H1 (cell line): ENCODE measurements around the gene PRSS53. TPM values are rescaled to one million over a fixed set of nuclear protein-coding genes. Genes with fewer than 3 reads are reported as not detected.

Experiments
- CTCF ChIA-PET: fragments of 300-600 bp; sonication (Branson Sonifier 250); formaldehyde crosslinking; loops from one replicate; lab custom pipeline; 2021; ENCODE audit not compliant: partially characterized antibody; lab: Charles Lee
- POLR2A ChIA-PET: fragments of 300-600 bp; sonication (Branson Sonifier 250); formaldehyde crosslinking; loops from one replicate; lab custom pipeline; 2021; ENCODE audit warnings: inconsistent platforms; ENCODE audit not compliant: partially characterized antibody; lab: Charles Lee
- DNase-seq, 2 experiments: peaks; one replicate each; pipeline versions ENCODE4 v3.0.0 to v3.0.0-alpha.2; 2010 to 2022; ENCODE audit warnings: low spot score in 2 of 2, low read depth in 1 of 2, mixed read lengths in 1 of 2
- FAIRE-seq: peaks from 2 replicates; lab custom pipeline; 2011; peaks lifted over from hg19 to GRCh38; lab: Jason Lieb, UNC
- H2AFZ ChIP-seq: 2 replicates; pipeline ENCODE4 v1.8.1; 2012; ENCODE audit warnings: low read length, inconsistent platforms
- H2AK5ac ChIP-seq: 2 replicates; pipeline ENCODE4 v1.6.1; 2013; ENCODE audit warnings: low read depth, low read length
- H2BK120ac ChIP-seq: replicated peaks from 2 replicates; pipeline ENCODE3; 2013; ENCODE audit warnings: low read depth, low read length, inconsistent platforms
- H2BK12ac ChIP-seq: 2 replicates; pipeline ENCODE4 v1.6.1; 2013; ENCODE audit warnings: low read depth, low read length
- H2BK15ac ChIP-seq: 2 replicates; pipeline ENCODE4 v1.6.1; 2013; ENCODE audit warnings: low read length
- H2BK20ac ChIP-seq: 2 replicates; pipeline ENCODE4 v1.6.1; 2013; ENCODE audit warnings: low read length
- H2BK5ac ChIP-seq: 2 replicates; pipeline ENCODE4 v1.6.1; 2013; ENCODE audit warnings: low read depth, low read length
- H3K14ac ChIP-seq: 2 replicates; pipeline ENCODE4 v1.6.1; 2013; ENCODE audit warnings: inconsistent platforms; ENCODE audit not compliant: insufficient read length
- H3K18ac ChIP-seq: 2 replicates; pipeline ENCODE4 v1.6.1; 2013; ENCODE audit warnings: low read length; ENCODE audit errors: extremely low read depth
- H3K23ac ChIP-seq: 2 replicates; pipeline ENCODE4 v1.6.1; 2013; ENCODE audit warnings: inconsistent platforms; ENCODE audit not compliant: insufficient read length
- H3K23me2 ChIP-seq: 2 replicates; pipeline ENCODE4 v1.6.1; 2013; ENCODE audit warnings: low read depth, low read length
- H3K27ac ChIP-seq: 2 replicates; pipeline ENCODE4 v1.6.1; 2011; ENCODE audit warnings: low read depth, low read length, inconsistent platforms
- H3K27me3 ChIP-seq, 4 experiments: replicated peaks in 1 of 4; 1 replicate in 1 of 4; 2 replicates in 3 of 4; pipeline versions ENCODE4 v1.6.1 to v1.8.1; 2011 to 2013; ENCODE audit warnings: low read length in 3 of 4, mild to moderate bottlenecking in 3 of 4, inconsistent platforms in 2 of 4, mixed read lengths in 2 of 4, moderate library complexity in 1 of 4; ENCODE audit not compliant: control insufficient read depth in 3 of 4, insufficient read depth in 3 of 4; ENCODE audit errors: extremely low read depth in 1 of 4
- H3K36me3 ChIP-seq, 4 experiments: 2 replicates each; pipeline versions ENCODE4 v1.6.1 to v1.8.1; 2011 to 2013; ENCODE audit warnings: mild to moderate bottlenecking in 4 of 4, low read length in 3 of 4, moderate library complexity in 2 of 4, control low read depth in 1 of 4, inconsistent platforms in 1 of 4; ENCODE audit not compliant: insufficient read depth in 4 of 4, control insufficient read depth in 2 of 4
- H3K4ac ChIP-seq: replicated peaks from 2 replicates; pipeline ENCODE3; 2013; ENCODE audit warnings: low read length, low read depth, mixed read lengths, inconsistent platforms; ENCODE audit not compliant: insufficient read length
- H3K4me1 ChIP-seq, 4 experiments: replicated peaks in 1 of 4; 1 replicate in 1 of 4; 2 replicates in 3 of 4; pipeline versions ENCODE4 v1.6.1 to v1.8.1; 2011 to 2013; ENCODE audit warnings: low read length in 3 of 4, inconsistent platforms in 2 of 4, mixed read lengths in 1 of 4; ENCODE audit not compliant: insufficient read depth in 4 of 4, control insufficient read depth in 3 of 4
- H3K4me2 ChIP-seq, 2 experiments: 2 replicates each; pipeline versions ENCODE4 v1.6.1 to v1.8.1; 2011 to 2013; ENCODE audit warnings: low read depth in 2 of 2, low read length in 2 of 2, control low read depth in 1 of 2, inconsistent platforms in 1 of 2, mild to moderate bottlenecking in 1 of 2; ENCODE audit not compliant: insufficient read depth in 1 of 2
- H3K4me3 ChIP-seq, 4 experiments: fragments of 200-600, 300-600 bp in 1 of 4; sonication (generic), shearing (Covaris generic), sonication (Bioruptor Twin) in 1 of 4; 2 replicates each; pipeline versions ENCODE4 v1.5.1 to v1.8.1; 2011 to 2016; ENCODE audit warnings: low read length in 4 of 4, low read depth in 3 of 4, control low read depth in 2 of 4, inconsistent platforms in 2 of 4, mild to moderate bottlenecking in 2 of 4, mixed read lengths in 1 of 4, moderate library complexity in 1 of 4; ENCODE audit not compliant: insufficient read depth in 2 of 4; ENCODE audit errors: extremely low read depth in 1 of 4
- H3K56ac ChIP-seq: replicated peaks from 2 replicates; pipeline ENCODE3; 2013; ENCODE audit warnings: low read depth, mild to moderate bottlenecking, mixed read lengths, low read length, inconsistent platforms; ENCODE audit not compliant: insufficient read length
- H3K79me1 ChIP-seq: 2 replicates; pipeline ENCODE4 v1.6.1; 2013; ENCODE audit warnings: low read depth, low read length, control low read depth
- H3K79me2 ChIP-seq, 2 experiments: 2 replicates each; pipeline versions ENCODE4 v1.6.1 to v1.8.1; 2012 to 2013; ENCODE audit warnings: low read length in 2 of 2, mild to moderate bottlenecking in 2 of 2, inconsistent platforms in 1 of 2; ENCODE audit not compliant: insufficient read depth in 2 of 2, control insufficient read depth in 1 of 2
- H3K9ac ChIP-seq, 4 experiments: replicated peaks in 1 of 4; 1 replicate in 1 of 4; 2 replicates in 3 of 4; pipeline versions ENCODE4 v1.6.1 to v1.8.1; 2011 to 2013; ENCODE audit warnings: low read depth in 3 of 4, low read length in 3 of 4, control low read depth in 2 of 4, mild to moderate bottlenecking in 2 of 4, moderate library complexity in 2 of 4, inconsistent platforms in 1 of 4; ENCODE audit errors: extremely low read depth in 1 of 4
- H3K9me3 ChIP-seq, 2 experiments: 2 replicates each; pipeline versions ENCODE4 v1.6.1 to v1.8.1; 2012 to 2013; ENCODE audit warnings: mild to moderate bottlenecking in 2 of 2, moderate library complexity in 2 of 2, control low read depth in 1 of 2, inconsistent platforms in 1 of 2, low read depth in 1 of 2, low read length in 1 of 2, mixed read lengths in 1 of 2; ENCODE audit not compliant: insufficient read depth in 2 of 2
- H4K20me1 ChIP-seq, 2 experiments: replicated peaks in 1 of 2; 2 replicates each; pipeline versions ENCODE3 to v1.8.1; 2011 to 2013; ENCODE audit warnings: inconsistent platforms in 2 of 2, low read length in 2 of 2, mild to moderate bottlenecking in 1 of 2; ENCODE audit not compliant: insufficient read depth in 2 of 2, control insufficient read depth in 1 of 2
- H4K5ac ChIP-seq: 2 replicates; pipeline ENCODE4 v1.6.1; 2013; ENCODE audit warnings: low read length, low read depth, mixed read lengths, inconsistent platforms; ENCODE audit not compliant: insufficient read length
- H4K8ac ChIP-seq: 2 replicates; pipeline ENCODE4 v1.8.0; 2013; ENCODE audit warnings: mild to moderate bottlenecking, moderate library complexity, low read length, inconsistent platforms; ENCODE audit not compliant: insufficient read depth; ENCODE audit errors: extremely low read depth
- H4K91ac ChIP-seq: replicated peaks from 2 replicates; pipeline ENCODE3; 2013; ENCODE audit warnings: low read length, mixed read lengths, inconsistent platforms; ENCODE audit not compliant: insufficient read length
- ASH2L ChIP-seq: fragments of 200-600, 300-600 bp; sonication (generic); IDR thresholded peaks from one replicate; pipeline ENCODE4 v1.7.1; 2017; ENCODE audit warnings: low read length
- CHD1 ChIP-seq: IDR thresholded peaks from 2 replicates; pipeline ENCODE4 v1.6.1; 2012; ENCODE audit warnings: low read depth, low read length, improper control_type of control experiment
- CHD2 ChIP-seq: IDR thresholded peaks from 2 replicates; pipeline ENCODE4 v1.6.1; 2012; ENCODE audit warnings: low read length, improper control_type of control experiment
- EP300 ChIP-seq, 2 experiments: IDR thresholded peaks; 1 replicate in 1 of 2; 2 replicates in 1 of 2; pipeline ENCODE4 v1.6.1; 2011 to 2012; ENCODE audit warnings: low read depth in 2 of 2, low read length in 2 of 2, mild to moderate bottlenecking in 2 of 2, borderline replicate concordance in 1 of 2, inconsistent platforms in 1 of 2, moderate library complexity in 1 of 2
- JUN ChIP-seq: IDR thresholded peaks from 2 replicates; pipeline ENCODE4 v1.6.1; 2011; ENCODE audit warnings: low read depth, mild to moderate bottlenecking, improper control_type of control experiment, low read length
- KDM4A ChIP-seq: IDR thresholded peaks from one replicate; pipeline ENCODE4 v1.7.1; 2012; ENCODE audit warnings: low read depth, mild to moderate bottlenecking, moderate library complexity, low read length, inconsistent platforms; ENCODE audit not compliant: severe bottlenecking
- NRF1 ChIP-seq: IDR thresholded peaks from 2 replicates; pipeline ENCODE4 v1.6.1; 2011; ENCODE audit warnings: mild to moderate bottlenecking, low read depth, low read length, improper control_type of control experiment
- RBBP5 ChIP-seq: IDR thresholded peaks from 2 replicates; pipeline ENCODE4 v1.7.1; 2012; ENCODE audit warnings: low read depth, mild to moderate bottlenecking, inconsistent platforms, low read length, moderate library complexity, borderline replicate concordance
- SIN3A ChIP-seq, 2 experiments: IDR thresholded peaks in 1 of 2; conservative IDR thresholded peaks in 1 of 2; 2 replicates each; pipeline ENCODE4 v1.6.1; 2011 to 2012; ENCODE audit warnings: low read length in 2 of 2, improper control_type of control experiment in 1 of 2, low read depth in 1 of 2, mild to moderate bottlenecking in 1 of 2
- SP1 ChIP-seq: IDR thresholded peaks from 2 replicates; pipeline ENCODE4 v1.6.1; 2011; ENCODE audit warnings: low read depth, low read length
- WGBS, 2 experiments: shearing (Covaris generic) in 1 of 2; methylation state at CpG; one replicate each; pipeline versions ENCODE4 v1.1.6 to v1.1.7; 2013 to 2015; ENCODE audit warnings: low lambda C conversion rate in 2 of 2, mixed read lengths in 2 of 2, inconsistent platforms in 1 of 2, low coverage in 1 of 2, missing lambda C conversion rate in 1 of 2; ENCODE audit not compliant: insufficient replicate concordance in 2 of 2, insufficient coverage in 1 of 2, insufficient read length in 1 of 2; ENCODE audit errors: extremely low coverage in 1 of 2, missing lambda C conversion rate in 1 of 2; 5-methylcytosine and 5-hydroxymethylcytosine counted together
- polyA plus RNA-seq, 7 experiments: library from polyadenylated mRNA; depleted of rRNA in 3 of 7; stranded (reverse) in 5 of 7; unstranded in 2 of 7; fragments of >200 nt in 5 of 7; fragments of 200-250 nt in 2 of 7; gene quantifications; 1 replicate in 5 of 7; 2 replicates in 1 of 7; 4 replicates in 1 of 7; pipeline versions ENCODE4 v1.2.1 to v1.2.3, GENCODE V29; 2011 to 2013; ENCODE audit warnings: missing spikeins in 2 of 7, mixed read lengths in 2 of 7
- total RNA-seq: library from RNA; stranded (reverse); fragmentation: NEBNext Ultra II Directional; extraction: Animal tissue kit (Norgen Biotek cat#: 25700); gene quantifications from 2 replicates; pipeline ENCODE4 v1.2.1, GENCODE V29; 2021
- TF ChIP-seq, protein P1 (sequence below): IDR thresholded peaks from 2 replicates; pipeline ENCODE4 v1.6.1; 2012; ENCODE audit warnings: low read length, inconsistent platforms

The PRSS53 gene
- total and polyA plus RNA-seq, 2 of the 8 experiments (the other 6 are each of a cell fraction or from before 2014, with no cell fraction given) = 1.7 to 2.6 TPM

DNA sequence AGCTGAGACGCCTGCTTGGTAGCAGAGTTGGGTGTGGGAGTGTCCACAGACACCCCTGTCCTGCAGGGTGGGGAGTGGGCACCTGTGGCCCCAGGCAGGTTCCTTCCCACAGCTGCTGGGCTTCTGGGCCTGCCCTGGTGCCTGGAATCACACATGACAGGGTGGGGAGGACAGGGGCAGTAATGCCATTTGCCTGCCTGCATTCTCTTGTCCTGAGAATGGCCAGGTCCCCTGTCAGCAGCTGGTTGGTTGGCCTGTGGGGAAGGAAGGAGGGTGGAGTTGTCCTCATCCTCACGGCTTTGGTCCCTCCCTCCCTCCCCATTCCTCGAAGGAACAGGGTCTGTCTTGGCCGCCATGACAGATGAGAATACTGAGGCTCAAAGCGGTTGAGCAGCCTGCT is 5.2 kb downstream of the PRSS53 start:
- POLR2A ChIA-PET = interaction anchor here (0.8 to 4.7 kb wide), 5 partner anchors 9 to 119 kb away, joined by 3 to 34 read pairs (median 5); partner anchors contain the start of genes ZNF646 and ZNF668
- CTCF ChIA-PET = interaction anchor here (0.8 to 1.7 kb wide), 3 partner anchors 9 to 131 kb away, joined by 3 to 4 read pairs (median 3); no protein-coding TSS in a partner anchor
- no peak for TF ChIP-seq EP300 (IDR thresholded peaks at IDR 0.05; ENCODE audit: borderline replicate concordance in 1 of 2, low read depth in 2 of 2, low read length in 2 of 2)
- TF ChIP-seq ASH2L = no peak
- TF ChIP-seq KDM4A = no peak
- TF ChIP-seq, protein P1, sequence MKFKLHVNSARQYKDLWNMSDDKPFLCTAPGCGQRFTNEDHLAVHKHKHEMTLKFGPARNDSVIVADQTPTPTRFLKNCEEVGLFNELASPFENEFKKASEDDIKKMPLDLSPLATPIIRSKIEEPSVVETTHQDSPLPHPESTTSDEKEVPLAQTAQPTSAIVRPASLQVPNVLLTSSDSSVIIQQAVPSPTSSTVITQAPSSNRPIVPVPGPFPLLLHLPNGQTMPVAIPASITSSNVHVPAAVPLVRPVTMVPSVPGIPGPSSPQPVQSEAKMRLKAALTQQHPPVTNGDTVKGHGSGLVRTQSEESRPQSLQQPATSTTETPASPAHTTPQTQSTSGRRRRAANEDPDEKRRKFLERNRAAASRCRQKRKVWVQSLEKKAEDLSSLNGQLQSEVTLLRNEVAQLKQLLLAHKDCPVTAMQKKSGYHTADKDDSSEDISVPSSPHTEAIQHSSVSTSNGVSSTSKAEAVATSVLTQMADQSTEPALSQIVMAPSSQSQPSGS = no peak
- TF ChIP-seq SIN3A (conservative IDR thresholded peaks at IDR 0.05 in 1 of 2, IDR thresholded peaks at IDR 0.05 in 1 of 2; ENCODE audit: low read depth in 1 of 2, low read length in 2 of 2) = no peak
- TF ChIP-seq RBBP5 = no peak
- no peak for TF ChIP-seq NRF1
- TF ChIP-seq CHD1 = no peak
- no peak for TF ChIP-seq CHD2
- TF ChIP-seq SP1 = no peak
- TF ChIP-seq JUN = no peak

More for the DNA sequence above, 5.2 kb downstream of the PRSS53 start:
- WGBS, 2 experiments = 76% methylated on average over 5 of the region's 5 CpGs; no CpG with 5 or more reads in 1 of the 2 experiments
- Histone ChIP-seq H3K56ac (no peak overlapping the region), H3K4me1 (no peaks in the 10 kb centered on the region), H3K4me2 (no peak overlapping the region), H2BK12ac (no peak overlapping the region), H2BK15ac (no peak overlapping the region), H3K14ac (no peak overlapping the region), H3K9ac (no peak overlapping the region), H2AK5ac (no peak overlapping the region), H4K91ac (no peak overlapping the region), H4K8ac (no peak overlapping the region), H3K79me1 (peaks cover 6% of the 10 kb centered on the region), H3K79me2 (peaks cover 0 to 6% of the 10 kb centered on the region in 2 experiments; a peak in 1 of 4 replicates), H4K5ac (no peak overlapping the region), H4K20me1 (peaks cover 7 to 23% of the 10 kb centered on the region in 2 experiments), H2BK20ac (no peak overlapping the region), H3K18ac (no peak overlapping the region), H3K36me3 (peaks cover 0 to 27% (median 11%) of the 10 kb centered on the region in 4 experiments; a peak in 6 of 8 replicates), H2AFZ (no peak overlapping the region), H3K4me3 (no peak overlapping the region), H3K27ac (no peak overlapping the region), H3K23ac (no peak overlapping the region), H2BK5ac (no peak overlapping the region), H3K27me3 (no peaks in the 10 kb centered on the region), H3K4ac (no peak overlapping the region), H2BK120ac (no peak overlapping the region), H3K23me2 (no peaks in the 10 kb centered on the region), H3K9me3 (no peaks in the 10 kb centered on the region)
- no peak for DNase-seq
- FAIRE-seq = no peak
